Sigmoid colon (tissue), 4 donors: ENCODE measurements around the gene CNN2.

Source experiments
- CTCF ChIP-seq, 4 experiments: fragments of 450-650 bp in 3 of 4; fragments of 200-600 bp in 1 of 4; IDR thresholded peaks; one replicate each; pipeline ENCODE4 v1.5.1; 2016 to 2019; ENCODE audit warnings: antibody characterized with exemption in 4 of 4, mild to moderate bottlenecking in 3 of 4, moderate library complexity in 2 of 4
- EP300 ChIP-seq, 4 donors: sonication (generic); formaldehyde crosslinking; IDR thresholded peaks; one replicate each; pipeline ENCODE4 v1.6.1; 2017; ENCODE audit warnings: antibody characterized with exemption in 4 of 4
- POLR2A ChIP-seq, 2 donors: fragments of 450-650 bp; IDR thresholded peaks; one replicate each; pipeline ENCODE4 v1.6.1; 2016; ENCODE audit warnings: antibody characterized with exemption in 2 of 2, mild to moderate bottlenecking in 2 of 2, moderate library complexity in 2 of 2
- POLR2AphosphoS5 ChIP-seq, 4 donors: sonication (generic); formaldehyde crosslinking; IDR thresholded peaks; one replicate each; pipeline ENCODE4 v1.6.1; 2017; ENCODE audit warnings: antibody characterized with exemption in 4 of 4

GRCh38 chr19:1020868-1021425, 5.5 kb upstream of the CNN2 start, which contains the start of gene TMEM259:
- no peak for TF ChIP-seq CTCF (IDR thresholded peaks at IDR 0.05)
- TF ChIP-seq EP300 (IDR thresholded peaks at IDR 0.05): peak in 1 of 4 donors; percentile 71
- no peak for TF ChIP-seq POLR2A (IDR thresholded peaks at IDR 0.05)
- peak; percentile 48 to 84 (median 68) for TF ChIP-seq POLR2AphosphoS5 (IDR thresholded peaks at IDR 0.05)
